ENCODE measurements around the gene HSD11B1.

HSD11B1 gene

DNA sequence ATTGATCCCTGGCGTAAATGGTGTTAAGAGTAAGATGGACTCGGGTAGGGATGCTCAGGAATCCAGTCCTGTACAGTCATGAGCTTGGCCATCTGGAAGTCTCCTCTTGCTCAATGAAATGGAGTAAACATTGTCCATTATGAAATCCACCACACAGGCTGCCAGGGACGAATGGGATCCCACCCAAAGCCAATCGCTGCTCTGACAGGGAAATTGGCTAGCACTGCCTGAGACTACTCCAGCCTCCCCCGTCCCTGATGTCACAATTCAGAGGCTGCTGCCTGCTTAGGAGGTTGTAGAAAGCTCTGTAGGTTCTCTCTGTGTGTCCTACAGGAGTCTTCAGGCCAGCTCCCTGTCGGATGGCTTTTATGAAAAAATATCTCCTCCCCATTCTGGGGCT, at the start of gene HSD11B1:
Gene HSD11B1 (plus strand): TSS at position 263 of the 400 bp plus-strand sequence. CDS start 97 bp downstream, at position 360.
- DNase-seq (ENCODE audit: low read depth in 2 of 2) = no peak

DNA sequence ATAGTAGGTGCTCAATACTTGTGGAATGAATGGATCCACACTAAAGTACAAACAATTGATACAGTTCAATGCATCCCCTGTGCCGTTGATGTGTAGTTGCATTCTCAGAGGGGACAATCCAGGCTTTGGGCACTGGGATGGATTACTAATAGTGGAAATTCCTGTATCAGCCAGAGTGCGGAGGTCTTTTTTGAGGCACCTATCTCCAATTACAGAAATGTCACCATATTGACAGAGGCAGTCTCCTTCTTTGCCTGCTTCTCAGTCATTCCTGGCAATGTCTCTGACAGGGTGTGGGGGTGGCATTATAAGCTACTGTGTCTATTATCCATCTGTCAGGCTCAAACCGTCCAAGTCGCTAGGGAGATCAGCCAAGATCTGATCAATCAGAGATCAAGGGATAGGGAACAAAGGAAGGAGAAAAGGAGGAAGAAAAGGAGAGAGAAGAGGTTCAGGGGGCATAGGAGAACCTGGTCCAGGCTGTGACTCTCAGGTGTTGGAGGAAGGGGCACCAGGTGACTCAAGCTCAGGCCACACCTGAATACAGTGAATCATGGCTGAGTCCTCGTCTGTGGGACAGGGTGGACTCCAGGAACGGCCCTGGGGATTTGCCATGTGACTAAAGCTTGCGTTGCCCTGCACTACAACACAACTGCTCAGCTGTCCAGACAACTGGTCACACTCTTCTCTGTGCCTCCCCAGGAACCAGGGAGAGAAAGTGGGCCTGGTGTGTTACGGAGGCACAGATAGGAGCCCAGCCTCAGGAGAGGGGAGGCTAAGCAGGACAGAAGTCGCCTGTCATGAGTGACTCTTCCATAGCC, 49.0 kb upstream of the HSD11B1 start:
- no peak for DNase-seq (ENCODE audit: low read depth in 2 of 2)

- DNase-seq (ENCODE audit: low read depth in 2 of 2) = no peak
Measured at GRCh38 chr1:209657140-209657879, 47.3 kb upstream of the HSD11B1 start.

DNA sequence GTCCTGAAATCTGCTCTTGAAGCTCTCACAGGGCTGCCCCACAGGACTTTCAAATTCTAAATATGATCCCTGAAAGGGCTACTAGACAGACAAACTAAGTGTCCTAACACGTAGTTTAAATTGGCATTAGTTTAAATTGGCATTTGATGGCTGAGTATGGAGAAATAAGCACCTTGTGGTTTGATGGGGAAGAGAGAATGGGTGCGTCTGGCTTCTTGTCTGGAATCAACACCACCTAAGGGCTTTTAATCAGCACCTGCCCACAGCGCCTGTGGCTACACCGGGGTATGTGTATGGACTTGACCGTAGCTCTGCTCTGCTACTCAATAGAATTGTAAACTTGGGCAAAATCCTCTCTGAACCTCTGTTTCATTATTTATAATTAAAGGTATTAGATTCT, 46.7 kb upstream of the HSD11B1 start:
- no peak for DNase-seq (ENCODE audit: low read depth in 2 of 2)

- no peak for DNase-seq (ENCODE audit: low read depth in 2 of 2)
Measured at GRCh38 chr1:209659909-209660308, 44.7 kb upstream of the HSD11B1 start.

- DNase-seq (ENCODE audit: low read depth in 2 of 2) = no peak
Measured at GRCh38 chr1:209661071-209661470, 43.6 kb upstream of the HSD11B1 start.

- DNase-seq (ENCODE audit: low read depth in 2 of 2) = no peak
Measured at GRCh38 chr1:209662879-209663327, 41.7 kb upstream of the HSD11B1 start.

DNA sequence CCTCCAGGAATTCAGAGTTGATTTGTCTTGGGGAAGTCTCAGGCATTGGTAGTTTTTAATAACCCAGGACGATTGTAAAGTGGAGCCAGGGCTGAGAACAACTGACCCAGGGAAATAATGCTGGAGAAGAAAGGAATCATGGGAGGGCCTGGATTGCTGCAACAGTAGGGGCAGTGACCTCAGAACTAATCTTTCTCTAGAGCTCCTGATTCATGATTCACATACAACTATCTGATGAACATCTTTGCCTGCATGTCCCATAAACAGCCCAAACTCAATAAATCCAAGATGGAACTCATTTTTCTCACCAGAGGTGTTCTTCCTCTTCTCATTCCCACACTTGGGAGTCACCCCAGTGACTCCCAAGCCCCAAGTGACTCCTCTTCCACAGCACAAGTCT, 37.5 kb upstream of the HSD11B1 start:
- no peak for DNase-seq (ENCODE audit: low read depth in 2 of 2)

- no peak for DNase-seq (ENCODE audit: low read depth in 2 of 2)
Measured at GRCh38 chr1:209667708-209668107, 36.9 kb upstream of the HSD11B1 start.

- DNase-seq (ENCODE audit: low read depth in 2 of 2) = no peak
Measured at GRCh38 chr1:209670441-209671082, 34.1 kb upstream of the HSD11B1 start.

- DNase-seq (ENCODE audit: low read depth in 2 of 2) = no peak
Measured at GRCh38 chr1:209672705-209673630, 31.7 kb upstream of the HSD11B1 start.

GRCh38 chr1:209673631-209674417, 30.8 kb upstream of the HSD11B1 start:
- no peak for DNase-seq (ENCODE audit: low read depth in 2 of 2)

- DNase-seq (ENCODE audit: low read depth in 2 of 2) = no peak
Measured at GRCh38 chr1:209674957-209675564, 29.6 kb upstream of the HSD11B1 start, which contains the start of gene G0S2. G0S2 (plus strand) TSS chr1:209675412; CDS start chr1:209675685, 273 bp downstream.

DNA sequence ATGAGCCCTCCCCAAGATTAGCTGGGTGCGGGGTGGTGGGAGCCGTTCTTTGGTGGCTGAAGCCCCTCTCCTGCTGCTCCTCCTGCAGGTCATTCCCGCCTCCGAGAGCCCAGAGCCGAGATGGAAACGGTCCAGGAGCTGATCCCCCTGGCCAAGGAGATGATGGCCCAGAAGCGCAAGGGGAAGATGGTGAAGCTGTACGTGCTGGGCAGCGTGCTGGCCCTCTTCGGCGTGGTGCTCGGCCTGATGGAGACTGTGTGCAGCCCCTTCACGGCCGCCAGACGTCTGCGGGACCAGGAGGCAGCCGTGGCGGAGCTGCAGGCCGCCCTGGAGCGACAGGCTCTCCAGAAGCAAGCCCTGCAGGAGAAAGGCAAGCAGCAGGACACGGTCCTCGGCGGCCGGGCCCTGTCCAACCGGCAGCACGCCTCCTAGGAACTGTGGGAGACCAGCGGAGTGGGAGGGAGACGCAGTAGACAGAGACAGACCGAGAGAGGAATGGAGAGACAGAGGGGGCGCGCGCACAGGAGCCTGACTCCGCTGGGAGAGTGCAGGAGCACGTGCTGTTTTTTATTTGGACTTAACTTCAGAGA, 29.0 kb upstream of the HSD11B1 start:
- no peak for DNase-seq (ENCODE audit: low read depth in 2 of 2)

- DNase-seq (ENCODE audit: low read depth in 2 of 2) = no peak
Measured at GRCh38 chr1:209678981-209679539, 25.6 kb upstream of the HSD11B1 start.

GRCh38 chr1:209685821-209686220, 18.8 kb upstream of the HSD11B1 start:
- DNase-seq (ENCODE audit: low read depth in 2 of 2) = no peak

DNA sequence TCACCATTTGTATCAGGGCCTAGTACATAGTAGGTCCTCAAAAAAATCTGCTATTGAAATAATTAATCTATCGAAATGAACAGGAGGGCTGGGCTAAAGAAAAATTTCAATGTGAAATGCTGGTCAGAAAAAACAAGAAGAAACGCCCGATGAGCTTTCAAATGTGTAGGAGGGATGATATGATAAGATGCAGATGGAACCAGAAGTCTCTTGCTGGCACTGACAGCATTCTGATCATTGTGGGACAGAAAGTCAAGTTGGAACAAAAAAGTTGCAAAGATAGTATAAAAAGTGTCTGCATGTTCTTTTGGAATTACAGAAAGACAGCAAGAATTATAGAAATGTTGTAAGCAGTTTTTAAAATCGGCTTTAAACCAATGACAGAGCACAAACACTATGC, 18.3 kb upstream of the HSD11B1 start:
- DNase-seq (ENCODE audit: low read depth in 2 of 2) = no peak

DNA sequence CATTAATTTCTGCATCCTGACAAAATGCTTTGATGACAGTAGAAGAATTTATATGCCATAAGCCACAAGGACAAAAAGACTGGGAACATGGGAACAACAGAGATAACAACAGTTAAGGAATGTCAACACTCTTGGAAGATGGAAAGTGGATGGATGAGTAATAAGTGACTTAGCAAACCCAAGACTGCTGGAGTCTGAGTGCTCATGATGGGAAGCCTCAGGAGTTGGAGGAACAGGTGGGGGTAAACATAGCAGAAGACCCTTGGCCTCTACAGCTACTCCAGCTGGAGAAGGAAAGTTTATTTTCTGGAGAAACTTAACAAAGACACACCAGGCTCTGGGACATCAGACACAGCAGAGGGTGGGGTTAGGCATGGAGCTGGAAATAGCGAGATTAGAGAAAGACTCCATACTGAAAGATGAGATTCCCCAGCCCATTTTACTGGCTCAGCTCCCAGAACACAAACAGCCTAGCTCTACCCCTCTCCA, 15.9 kb upstream of the HSD11B1 start:
- no peak for DNase-seq (ENCODE audit: low read depth in 2 of 2)

- DNase-seq (ENCODE audit: low read depth in 2 of 2) = no peak
Measured at GRCh38 chr1:209689477-209689876, 15.2 kb upstream of the HSD11B1 start.

Measured in stimulated activated CD8-positive, alpha-beta memory T cell treated with anti-CD3 and anti-CD28 coated beads, Interleukin-2, amount 100 ng/mL, for 1 hour (primary cell).